GM19463 (cell line): ENCODE results near the gene GFPT2.

Experiments used
- ATAC-seq: cut with Tn5 transposase; IDR thresholded peaks from one replicate; pipeline ENCODE4 v1.9.1; 2021; ENCODE audit warnings: mild to moderate bottlenecking, moderate library complexity; ENCODE audit not compliant: unreplicated experiment

Gene GFPT2

DNA sequence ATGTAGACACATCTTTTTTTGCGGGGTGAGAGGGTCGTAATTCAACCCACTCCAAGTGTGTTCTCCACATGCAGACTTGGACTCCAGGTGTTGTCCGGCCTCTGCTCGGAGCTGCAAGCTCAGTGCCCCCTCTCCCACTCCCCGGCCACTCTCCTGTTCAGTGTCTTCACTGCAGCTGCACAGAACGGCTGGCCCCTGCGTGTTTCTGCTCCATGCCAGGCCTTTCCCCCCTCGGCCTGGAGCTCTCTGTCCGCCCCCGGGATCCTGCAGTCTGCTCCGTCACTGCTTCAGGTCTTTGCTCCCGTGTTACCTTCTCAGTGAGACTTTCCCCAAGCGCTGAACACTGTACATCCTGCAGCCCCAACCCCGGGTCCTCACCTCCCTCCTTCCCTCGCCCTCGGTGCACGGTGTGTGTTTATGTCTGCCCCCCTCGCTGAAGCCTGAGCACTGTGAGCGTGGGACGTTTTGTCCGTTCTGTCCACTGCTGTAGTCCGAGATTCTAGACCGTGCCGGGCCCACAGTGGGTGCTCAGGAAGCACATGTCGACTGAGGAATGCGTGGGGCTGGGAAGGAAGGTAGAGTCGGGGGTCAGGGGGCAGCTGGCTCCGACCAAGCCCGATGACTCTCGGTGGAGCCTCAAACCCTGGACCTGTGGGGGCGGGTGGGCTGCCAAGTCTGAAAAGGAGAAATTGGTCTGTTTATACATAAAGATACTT lies 26.4 kb upstream of the GFPT2 start:
- no peak for ATAC-seq

DNA sequence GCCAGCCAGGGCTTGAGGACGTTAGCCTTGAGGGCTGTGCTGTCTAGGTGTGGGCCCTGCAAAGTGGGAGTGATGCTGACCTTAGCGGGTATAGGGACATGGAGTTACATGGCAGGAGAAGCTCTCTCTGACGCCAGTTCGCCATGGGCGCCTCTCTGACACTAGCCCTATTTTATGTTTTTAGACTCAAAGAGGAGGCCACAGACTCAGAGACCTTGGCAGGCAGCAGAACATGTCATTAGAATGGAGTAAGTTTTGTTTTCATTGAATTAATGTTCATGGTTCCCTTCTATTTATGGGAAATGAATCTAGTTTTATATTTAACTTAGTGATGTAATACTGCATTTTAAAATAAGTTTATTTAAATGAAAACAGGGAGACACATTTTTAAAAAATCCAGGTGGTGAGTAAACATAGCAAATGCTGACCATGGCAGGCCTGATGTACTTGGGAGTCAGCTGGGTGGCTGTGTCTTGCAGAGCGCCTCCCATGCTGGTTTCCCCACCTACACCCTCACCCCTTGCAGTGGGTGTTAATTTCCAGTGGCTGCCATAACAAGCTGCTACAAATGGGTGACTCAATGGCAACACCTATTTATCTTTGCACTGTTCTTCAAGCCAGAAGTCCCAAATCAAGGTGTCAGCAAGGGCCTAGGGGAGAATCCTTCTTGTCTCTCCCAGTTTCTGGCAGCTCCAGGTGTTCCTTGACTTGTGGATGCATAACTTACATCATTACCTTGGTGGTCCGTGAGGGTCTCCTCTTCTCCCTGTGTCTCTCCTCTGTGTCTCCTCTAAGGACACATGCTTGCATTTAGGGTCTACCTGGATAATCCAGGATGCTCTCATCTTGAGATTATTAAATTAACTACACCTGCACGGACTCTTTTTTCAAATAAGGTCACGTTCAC lies 25.6 kb upstream of the GFPT2 start:
- no peak for ATAC-seq

DNA sequence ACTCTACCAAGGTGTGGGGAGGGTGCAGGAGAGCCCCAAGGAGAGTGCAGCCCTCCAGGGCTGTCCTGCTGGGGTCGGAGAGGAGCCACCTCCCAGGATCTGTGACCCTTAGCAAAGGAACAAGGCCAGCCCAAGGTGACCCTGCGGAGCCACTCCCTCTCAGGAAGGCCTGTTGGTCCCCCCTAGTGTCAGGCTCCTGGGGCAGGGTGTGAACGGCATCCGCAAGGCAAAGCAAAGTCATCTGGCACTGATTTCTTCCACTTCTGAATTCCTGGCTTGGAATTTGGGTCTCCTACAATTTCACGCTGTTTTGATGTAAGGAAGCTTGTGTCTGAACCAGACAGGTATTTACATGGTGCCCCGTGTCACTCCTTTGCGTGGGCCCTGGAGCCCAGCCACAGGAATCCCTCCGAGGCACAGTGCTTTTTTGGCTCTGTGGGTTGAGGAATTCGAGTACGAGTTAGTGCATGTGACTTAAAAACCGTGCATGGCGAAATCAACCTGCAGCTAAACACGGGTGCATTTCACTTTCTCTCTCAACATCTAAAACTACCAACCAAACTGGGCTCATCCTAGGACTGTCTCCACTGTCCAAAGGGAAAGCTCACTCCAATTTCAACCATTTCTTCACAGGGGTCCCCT lies 24.5 kb upstream of the GFPT2 start:
- ATAC-seq: no peak

DNA sequence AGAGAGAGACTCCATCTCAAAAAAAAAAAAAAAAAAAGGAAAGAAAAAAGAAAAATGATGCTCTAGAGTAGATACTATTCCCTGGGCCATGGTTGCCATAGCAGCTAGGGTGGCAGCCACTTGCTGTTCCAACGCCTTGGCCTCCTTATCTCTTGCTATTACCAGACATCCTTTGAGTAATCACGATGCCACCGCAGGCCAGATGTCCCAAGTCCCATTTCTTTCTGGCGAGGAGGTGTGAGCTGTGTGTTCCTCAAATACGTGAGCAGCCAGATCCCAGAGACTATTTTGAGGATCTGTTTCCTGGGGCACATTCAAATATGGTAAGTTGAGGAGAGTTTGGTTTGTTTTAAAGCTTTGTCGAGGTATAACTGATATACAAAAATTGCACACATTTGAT lies 23.4 kb upstream of the GFPT2 start:
- ATAC-seq: no peak

DNA sequence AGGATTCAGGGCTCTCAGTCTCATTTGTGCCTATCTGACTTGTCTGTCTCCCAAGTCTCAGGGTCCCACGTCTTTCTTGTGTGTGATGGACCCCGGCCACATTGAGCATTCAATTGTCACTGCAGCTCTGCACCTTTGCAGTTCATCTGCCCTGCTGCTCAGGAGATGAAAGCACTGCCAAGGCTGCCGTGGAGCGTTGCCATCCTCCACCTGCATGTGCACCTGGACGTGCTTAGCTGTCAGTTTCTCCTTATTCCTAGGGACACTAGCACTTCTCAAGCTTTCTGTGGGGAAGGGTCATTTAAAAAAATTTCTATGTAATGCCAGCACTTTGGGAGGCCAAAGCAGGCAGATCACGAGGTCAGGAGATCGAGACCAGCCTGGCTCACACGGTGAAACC lies 22.8 kb upstream of the GFPT2 start:
- ATAC-seq: no peak

DNA sequence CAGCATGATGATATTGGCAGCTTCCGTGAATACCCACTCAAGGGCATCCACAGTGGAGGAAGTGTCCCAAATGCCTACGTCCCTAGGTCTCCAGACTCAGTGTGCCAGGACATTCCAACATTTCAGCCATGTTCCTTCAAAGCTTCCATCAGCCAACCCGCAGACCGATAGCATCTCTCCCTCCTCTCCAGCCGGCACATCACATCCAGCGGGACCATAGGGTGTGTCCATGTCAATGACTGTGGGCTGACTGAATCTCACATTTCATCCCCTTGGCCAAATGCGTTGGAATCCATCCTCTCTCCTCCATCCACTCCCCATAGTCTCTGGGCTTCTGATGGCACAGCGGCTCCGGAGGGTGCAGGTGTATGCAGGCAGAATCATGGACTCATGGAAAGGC lies 22.2 kb upstream of the GFPT2 start:
- no peak for ATAC-seq

DNA sequence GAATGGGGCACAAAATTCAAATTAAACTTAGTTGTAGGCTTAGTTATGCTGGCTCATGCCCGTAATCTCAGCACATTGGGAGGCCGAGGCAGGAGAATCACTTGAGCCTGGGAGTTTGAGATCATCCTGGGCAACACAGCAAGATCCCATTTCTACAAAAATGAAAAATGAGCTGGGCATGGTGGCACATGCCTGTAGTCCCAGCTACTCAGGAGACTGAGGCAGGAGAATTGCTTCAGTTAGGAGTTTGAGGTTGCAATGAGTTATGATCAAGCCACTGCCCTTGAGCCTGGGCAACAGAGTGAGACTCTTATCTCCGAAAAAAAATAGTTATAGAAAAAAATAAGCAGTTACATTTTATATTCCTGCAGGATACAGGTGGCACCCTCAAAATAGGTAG lies 20.7 kb upstream of the GFPT2 start:
- ATAC-seq: no peak

DNA sequence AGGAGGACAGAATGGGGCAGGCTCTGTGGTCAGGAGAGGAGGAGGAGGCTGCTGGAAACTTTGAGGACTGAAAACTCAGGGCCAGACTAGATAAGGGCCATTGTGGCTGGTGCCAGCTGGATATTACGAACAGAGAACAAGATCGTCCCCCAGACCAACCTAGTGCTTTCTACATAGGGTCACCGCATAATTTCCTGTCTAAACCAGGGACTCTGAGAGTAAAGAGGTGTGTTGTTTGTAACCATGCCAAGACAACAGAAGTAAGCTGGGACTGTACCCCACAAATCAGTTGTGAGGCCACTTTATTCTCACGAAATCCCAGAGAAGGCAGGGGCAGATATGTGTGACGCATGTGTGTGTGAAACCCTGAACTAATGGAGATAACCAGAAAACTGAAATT lies 20.3 kb upstream of the GFPT2 start:
- no peak for ATAC-seq

DNA sequence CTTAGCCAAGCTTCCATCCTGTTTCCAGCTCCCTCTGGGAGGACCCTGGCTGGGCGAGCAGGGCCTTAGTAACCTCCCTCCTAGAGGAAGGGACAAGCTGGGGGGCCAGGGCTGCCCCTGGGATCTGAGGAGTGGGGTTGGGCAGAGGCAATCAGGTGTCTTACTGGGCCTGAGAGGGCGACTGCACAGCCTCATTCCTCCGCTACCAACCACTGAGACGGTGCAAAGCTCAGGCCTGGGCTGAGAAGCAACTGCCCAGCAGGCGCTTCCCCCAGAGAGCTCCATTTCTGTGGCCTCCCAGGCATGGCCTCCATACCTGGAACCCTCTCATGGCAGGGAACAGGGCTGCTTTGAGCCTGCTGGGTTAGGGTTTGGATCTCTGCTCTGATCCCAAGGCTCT lies 18.8 kb upstream of the GFPT2 start:
- ATAC-seq: no peak

DNA sequence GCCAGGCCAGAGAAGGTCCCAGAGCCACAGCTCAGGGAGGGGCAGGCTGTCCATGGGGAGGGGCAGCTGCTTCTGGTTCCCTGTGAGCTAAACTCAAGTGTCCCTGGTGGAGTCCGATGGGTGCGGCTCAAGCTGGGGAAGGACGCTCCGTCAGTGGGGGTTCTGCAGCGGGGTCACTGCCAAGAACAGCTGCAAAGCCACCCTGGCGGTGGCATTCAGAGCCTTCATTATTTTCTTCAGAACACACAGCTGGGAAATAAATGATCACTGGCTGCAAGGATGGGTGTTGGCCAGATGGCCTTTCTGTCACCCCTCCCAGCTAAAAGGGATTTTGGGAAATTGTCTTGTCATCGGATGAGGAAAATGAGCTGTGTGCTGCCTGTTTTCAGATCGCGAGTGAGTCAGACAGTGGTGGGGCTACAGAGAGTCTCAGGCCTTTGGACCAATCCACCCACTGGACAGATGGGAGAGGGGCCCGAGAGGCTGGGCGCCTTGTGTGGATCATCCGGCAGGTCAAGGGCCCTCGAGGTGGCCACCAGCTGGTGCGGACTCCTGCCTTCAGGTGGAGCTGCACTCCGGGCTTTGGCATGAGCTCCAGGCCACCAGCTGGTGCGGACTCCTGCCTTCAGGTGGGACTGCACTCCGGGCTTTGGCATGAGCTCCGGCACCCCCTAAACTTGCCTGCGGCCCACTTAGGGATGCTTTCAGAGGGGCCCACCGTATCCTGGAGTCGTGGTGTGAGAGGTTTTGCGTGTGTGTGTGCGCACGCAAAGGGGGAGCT lies 17.9 kb upstream of the GFPT2 start:
- ATAC-seq: no peak

DNA sequence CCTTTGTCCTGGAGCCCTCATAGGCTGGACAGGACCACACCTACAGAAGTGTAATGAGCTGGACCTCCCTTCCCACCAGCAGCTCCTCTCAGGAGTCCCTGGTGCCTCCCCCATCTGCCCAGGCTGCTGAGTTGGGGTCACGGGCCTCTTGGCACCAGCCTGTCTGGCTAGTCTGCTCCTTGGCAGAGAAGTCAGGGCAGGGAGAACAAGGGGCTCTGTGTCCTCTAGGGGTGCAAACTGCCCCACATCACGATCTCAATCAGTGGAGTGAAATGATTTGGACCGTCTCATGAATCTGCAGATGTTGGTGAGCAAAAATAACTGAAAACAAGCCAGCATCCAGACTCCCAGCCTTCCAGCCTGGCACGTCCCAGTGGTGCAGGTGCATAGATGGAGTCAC lies 14.9 kb upstream of the GFPT2 start:
- no peak for ATAC-seq

DNA sequence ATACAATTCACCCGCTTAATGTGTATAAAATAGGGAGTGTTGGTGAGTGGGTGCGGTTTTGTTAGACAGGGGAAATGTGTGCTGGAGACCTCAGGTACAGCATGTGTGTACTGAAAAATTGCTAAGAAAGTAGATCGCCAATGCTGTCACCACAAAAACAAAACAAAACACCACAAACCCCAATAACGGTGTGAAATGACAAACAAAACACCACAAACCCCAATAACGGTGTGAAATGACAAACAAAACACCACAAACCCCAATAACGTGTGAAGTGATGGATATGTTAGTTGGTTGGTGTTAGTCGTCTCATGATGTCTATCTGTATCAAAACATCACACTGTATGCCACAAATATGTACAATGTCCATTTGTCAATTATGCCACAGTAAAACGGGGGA lies 14.2 kb upstream of the GFPT2 start:
- ATAC-seq: no peak

DNA sequence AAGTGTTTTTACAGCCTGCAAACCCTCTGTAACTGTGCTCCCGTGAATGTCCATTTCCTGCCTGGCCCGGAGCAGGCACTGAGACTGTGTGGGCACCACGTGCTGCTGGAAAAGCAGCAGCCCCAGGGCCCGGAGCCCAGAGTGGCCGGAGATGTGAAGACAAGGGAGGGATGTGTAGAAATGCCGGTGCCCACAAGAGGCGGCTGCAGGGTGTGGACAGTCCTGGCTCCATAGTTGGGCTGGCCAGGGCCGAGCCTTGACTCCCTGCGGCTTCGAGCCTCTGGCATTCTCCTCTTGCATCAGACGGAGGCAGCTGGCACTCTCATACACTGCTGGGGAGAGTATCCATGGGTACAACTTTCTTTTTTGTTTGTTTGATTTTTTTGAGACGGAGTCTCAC lies 13.2 kb upstream of the GFPT2 start:
- ATAC-seq: no peak

DNA sequence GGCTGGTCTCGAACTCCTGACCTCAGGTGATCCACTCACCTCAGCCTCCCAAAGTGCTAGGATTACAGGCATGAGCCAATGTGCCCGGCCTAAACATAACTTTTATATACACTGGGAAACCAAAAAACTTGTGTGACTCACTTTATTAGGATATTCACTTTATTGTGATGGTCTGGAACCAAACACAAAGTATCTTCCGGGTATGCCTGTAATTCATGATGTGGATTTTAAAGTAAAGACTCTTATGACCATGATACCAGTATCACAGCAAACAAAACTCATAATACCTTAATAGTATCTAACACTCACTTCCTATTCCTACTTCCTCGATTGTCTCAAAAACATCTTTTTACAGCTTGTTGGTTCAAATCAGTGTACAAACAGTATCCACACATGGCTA lies 12.7 kb upstream of the GFPT2 start:
- no peak for ATAC-seq

DNA sequence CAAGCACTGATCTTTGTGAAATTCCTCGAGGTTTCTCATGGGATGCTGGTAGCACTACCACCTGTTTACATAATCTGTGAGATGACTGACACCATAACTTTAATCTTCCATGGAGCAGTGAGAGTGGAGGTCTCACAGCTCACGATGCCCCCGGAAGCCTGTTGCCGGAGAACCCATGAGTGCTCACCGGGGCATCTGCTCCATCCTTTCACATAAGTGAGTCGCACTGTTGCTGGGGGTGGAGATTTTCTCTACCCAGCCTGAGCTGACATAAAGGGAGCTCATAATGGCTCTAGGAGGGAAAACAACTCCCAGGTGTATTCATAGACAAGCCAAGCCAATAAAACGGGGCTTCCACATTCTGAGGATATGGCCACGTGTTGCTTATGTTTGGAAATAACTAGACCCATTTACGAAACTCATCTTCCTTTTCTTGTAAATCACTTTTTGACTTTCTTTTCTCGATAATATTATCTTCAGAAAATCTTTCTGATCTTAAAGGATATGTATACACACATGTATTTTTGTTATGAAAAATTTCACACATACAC lies 11.2 kb upstream of the GFPT2 start:
- ATAC-seq: no peak

DNA sequence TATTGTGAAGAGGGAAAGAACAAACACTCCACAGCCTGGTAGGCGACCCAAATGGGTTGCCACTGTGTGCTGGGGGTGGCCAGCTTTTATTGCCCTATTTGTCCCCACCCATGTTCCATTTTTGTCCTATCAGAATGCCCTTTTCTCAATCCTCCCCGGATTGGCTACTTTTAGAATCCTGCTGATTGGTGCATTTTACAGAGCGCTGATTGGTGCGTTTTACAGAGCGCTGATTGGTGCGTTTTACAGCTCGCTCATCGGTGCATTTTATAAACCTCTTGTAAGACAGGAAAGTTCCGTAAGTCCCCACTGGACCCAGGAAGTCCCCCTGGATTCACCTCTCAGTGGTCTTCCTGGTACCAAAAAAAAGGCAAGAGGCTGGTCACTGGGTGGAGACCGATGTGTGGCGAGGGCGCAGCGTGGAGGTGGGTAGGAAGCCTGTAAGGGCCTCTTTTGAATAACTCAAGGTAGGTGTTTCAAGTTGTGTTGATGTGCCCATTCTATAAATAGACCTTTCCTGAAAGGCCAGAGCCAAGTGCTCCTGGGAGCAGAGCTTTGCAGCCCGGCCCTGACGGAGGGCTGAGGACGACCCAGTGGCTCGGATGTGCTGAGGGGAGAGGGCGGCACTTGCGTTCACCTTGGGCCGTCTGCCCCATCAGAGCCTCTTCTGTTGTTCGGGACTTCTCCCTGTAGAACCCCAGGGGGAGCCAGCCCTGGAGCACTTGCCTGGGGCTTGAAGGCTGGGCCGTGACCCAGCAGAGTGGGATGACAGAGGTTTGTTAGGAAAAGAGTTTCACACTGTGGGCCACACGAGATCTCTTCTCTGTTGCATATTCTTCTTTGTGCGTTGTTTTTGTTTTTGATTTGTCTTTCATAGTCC lies 7.2 kb upstream of the GFPT2 start:
- no peak for ATAC-seq

DNA sequence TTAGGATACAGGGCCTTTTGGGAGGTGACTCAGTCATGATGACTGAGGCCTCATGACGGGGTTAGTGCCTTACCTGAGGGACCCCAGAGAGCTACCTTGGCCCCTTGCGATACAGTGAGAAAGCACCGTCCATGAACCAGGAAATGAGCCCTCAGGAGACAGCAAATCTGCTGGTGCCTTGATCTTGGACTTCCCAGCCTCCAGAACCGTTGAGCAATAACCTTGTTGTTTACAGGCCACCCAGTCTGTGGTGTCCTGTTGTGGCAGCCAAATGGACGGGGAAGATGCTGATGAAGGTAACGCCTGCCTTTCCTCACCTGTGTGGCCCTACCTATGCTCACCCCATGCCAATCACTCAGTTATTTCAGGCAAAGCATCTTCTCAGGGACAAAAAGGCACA lies 5.6 kb upstream of the GFPT2 start:
- ATAC-seq: no peak

DNA sequence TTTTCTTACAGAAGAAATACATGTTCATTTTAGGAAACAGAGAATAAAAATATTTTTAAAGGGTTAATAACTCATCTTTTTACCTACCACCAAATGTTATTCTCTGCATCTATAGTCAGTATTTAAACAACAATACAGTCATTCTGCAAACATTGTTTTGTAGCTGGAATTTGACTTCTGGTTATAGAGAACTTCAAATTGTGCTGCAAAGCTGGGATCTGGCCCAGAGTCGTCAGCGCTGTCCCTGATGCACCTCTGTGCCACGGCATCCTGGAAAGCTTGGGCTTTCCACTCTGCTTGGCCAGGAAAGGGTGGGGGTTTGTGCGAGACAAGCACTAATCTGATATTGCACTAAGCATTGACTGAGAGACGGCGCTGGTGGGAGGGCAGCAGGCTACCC lies 5.0 kb upstream of the GFPT2 start:
- no peak for ATAC-seq

DNA sequence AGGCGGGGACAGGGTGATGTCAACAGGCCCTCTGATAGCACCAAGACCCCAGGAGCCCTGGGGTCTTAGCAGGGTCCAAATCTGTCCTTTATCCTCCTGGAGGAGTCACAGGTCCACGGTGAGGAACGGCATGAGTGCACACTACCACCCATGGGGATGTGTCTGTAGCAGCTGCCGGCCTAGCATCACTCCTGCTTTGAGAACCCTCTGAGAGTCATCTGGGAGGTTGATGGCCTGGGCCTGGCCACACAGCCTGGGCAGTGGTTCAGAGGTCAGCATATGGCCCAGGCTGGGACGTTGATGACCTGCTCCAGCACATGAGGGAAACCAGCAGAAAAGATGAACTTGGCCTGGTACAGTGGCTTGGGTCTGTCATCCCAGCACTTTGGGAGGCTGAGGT lies 1.8 kb upstream of the GFPT2 start:
- no peak for ATAC-seq

DNA sequence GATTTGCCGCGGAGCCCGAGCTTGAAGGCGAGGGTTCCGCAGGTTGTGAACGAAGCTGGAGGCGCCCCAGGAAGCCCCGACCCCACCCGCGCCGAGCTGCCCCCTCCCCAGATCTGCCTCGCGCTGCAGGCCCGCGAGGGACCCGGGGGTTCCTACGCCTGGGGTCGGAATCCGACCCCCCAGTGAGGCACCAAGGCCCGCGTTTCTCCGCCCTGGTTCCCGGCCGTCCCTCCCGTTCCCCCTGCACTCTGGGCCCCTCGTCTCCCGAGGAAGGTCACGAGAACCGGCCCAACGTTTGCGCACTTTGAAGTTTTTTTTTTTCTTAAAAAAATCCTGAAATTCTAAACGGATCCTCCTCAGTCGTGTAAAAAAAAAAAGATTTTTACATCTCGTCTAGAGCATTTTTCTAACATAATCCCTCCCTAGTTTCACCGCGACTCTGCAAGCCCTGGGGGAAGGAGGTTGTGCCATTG lies 880 bp upstream of the GFPT2 start:
- no peak for ATAC-seq
